Neural cell (in vitro differentiated cells): ENCODE measurements around the gene MRC1.

Experiments
- EP300 ChIP-seq: fragments of 450-650 bp; conservative IDR thresholded peaks from 2 replicates; pipeline ENCODE4 v1.6.1; 2014; ENCODE audit warnings: antibody characterized with exemption, mild to moderate bottlenecking, moderate library complexity; ENCODE audit not compliant: poor library complexity, severe bottlenecking
- EZH2 ChIP-seq: fragments of 200-600, 300-800 bp; shearing (Covaris generic), sonication (generic); IDR thresholded peaks from 2 replicates; pipeline ENCODE4 v1.6.1; 2014; ENCODE audit warnings: antibody characterized with exemption, low read length, borderline replicate concordance, mild to moderate bottlenecking; ENCODE audit not compliant: insufficient read depth, poor library complexity, severe bottlenecking
- MXI1 ChIP-seq: fragments of 450-650 bp; conservative IDR thresholded peaks from 2 replicates; pipeline ENCODE4 v1.6.1; 2014; ENCODE audit warnings: antibody characterized with exemption, mild to moderate bottlenecking; ENCODE audit not compliant: poor library complexity, severe bottlenecking
- POLR2AphosphoS5 ChIP-seq: IDR thresholded peaks from 2 replicates; pipeline ENCODE4 v1.6.1; 2012
- RAD21 ChIP-seq: fragments of 450-650 bp; conservative IDR thresholded peaks from 2 replicates; pipeline ENCODE4 v1.6.1; 2014; ENCODE audit warnings: antibody characterized with exemption, mild to moderate bottlenecking, moderate library complexity
- REST ChIP-seq: IDR thresholded peaks from 2 replicates; pipeline ENCODE4 v1.6.1; 2012; ENCODE audit warnings: borderline replicate concordance
- SMC3 ChIP-seq: fragments of 450-650 bp; conservative IDR thresholded peaks from 2 replicates; pipeline ENCODE4 v1.6.1; 2014; ENCODE audit warnings: antibody characterized with exemption, mild to moderate bottlenecking, moderate library complexity; ENCODE audit not compliant: poor library complexity
- TF ChIP-seq, protein P1 (sequence below): fragments of 450-650 bp; IDR thresholded peaks from 2 replicates; pipeline ENCODE4 v1.5.1; 2014; ENCODE audit warnings: antibody characterized with exemption, mild to moderate bottlenecking, moderate library complexity; ENCODE audit not compliant: poor library complexity, severe bottlenecking

DNA sequence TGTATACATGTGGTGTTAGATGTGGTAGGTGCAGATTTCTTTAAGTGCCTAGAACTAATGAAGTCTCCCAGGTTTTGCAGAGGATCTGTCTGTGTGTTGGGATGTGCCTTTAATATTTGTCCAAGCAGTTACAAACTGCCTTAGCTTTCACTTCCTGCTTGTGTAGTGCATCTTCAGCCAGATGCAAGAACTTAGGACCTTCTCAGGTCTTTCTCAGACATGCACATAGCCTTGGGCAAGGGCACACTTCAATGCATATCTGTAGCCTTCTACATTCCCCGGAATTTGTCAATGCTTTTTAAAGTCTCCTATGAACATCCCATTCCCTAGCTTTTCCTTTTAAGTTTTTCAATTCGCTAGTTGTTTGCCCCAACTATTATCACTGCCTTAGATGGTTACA is 95.4 kb downstream of the MRC1 start:
- TF ChIP-seq EZH2, result no peak
- TF ChIP-seq, protein P1, sequence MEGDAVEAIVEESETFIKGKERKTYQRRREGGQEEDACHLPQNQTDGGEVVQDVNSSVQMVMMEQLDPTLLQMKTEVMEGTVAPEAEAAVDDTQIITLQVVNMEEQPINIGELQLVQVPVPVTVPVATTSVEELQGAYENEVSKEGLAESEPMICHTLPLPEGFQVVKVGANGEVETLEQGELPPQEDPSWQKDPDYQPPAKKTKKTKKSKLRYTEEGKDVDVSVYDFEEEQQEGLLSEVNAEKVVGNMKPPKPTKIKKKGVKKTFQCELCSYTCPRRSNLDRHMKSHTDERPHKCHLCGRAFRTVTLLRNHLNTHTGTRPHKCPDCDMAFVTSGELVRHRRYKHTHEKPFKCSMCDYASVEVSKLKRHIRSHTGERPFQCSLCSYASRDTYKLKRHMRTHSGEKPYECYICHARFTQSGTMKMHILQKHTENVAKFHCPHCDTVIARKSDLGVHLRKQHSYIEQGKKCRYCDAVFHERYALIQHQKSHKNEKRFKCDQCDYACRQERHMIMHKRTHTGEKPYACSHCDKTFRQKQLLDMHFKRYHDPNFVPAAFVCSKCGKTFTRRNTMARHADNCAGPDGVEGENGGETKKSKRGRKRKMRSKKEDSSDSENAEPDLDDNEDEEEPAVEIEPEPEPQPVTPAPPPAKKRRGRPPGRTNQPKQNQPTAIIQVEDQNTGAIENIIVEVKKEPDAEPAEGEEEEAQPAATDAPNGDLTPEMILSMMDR, result no peak
- no peak for TF ChIP-seq SMC3
- no peak for TF ChIP-seq EP300
- TF ChIP-seq MXI1, result no peak
- no peak for TF ChIP-seq RAD21
- TF ChIP-seq REST, result no peak
- TF ChIP-seq POLR2AphosphoS5, result no peak
